IMR-90 (cell line): ENCODE measurements around the gene SRBD1.

Experiments used
- BHLHE40 ChIP-seq: fragments of 150-350 bp; IDR thresholded peaks from 2 replicates; pipeline ENCODE4 v1.6.1; 2016; ENCODE audit warnings: mild to moderate bottlenecking, low read depth, low read length
- CEBPB ChIP-seq: IDR thresholded peaks from 2 replicates; pipeline ENCODE4 v1.6.1; 2012; ENCODE audit warnings: low read depth, low read length, improper control_type of control experiment
- CTCF ChIP-seq: conservative IDR thresholded peaks from 2 replicates; pipeline ENCODE4 v1.5.1; 2012; ENCODE audit warnings: mild to moderate bottlenecking, low read depth, low read length, improper control_type of control experiment
- FOS ChIP-seq: fragments of 150-350 bp; IDR thresholded peaks from 2 replicates; pipeline ENCODE4 v1.6.1; 2016; ENCODE audit warnings: low read depth, low read length
- MXI1 ChIP-seq: IDR thresholded peaks from 2 replicates; pipeline ENCODE4 v1.6.1; 2012; ENCODE audit warnings: low read depth, mild to moderate bottlenecking, low read length, moderate library complexity, borderline replicate concordance
- POLR2A ChIP-seq: IDR thresholded peaks from 2 replicates; pipeline ENCODE4 v1.6.1; 2012; ENCODE audit warnings: mild to moderate bottlenecking, low read depth, low read length
- RAD21 ChIP-seq: IDR thresholded peaks from 2 replicates; pipeline ENCODE4 v1.6.1; 2012; ENCODE audit warnings: low read length, improper control_type of control experiment
- RCOR1 ChIP-seq: IDR thresholded peaks from 2 replicates; pipeline ENCODE4 v1.6.1; 2012; ENCODE audit warnings: mild to moderate bottlenecking, low read length, improper control_type of control experiment; ENCODE audit not compliant: insufficient replicate concordance
- RFX5 ChIP-seq: IDR thresholded peaks from 2 replicates; pipeline ENCODE4 v1.8.0; 2012; ENCODE audit warnings: low read depth, mild to moderate bottlenecking, low read length, moderate library complexity
- USF2 ChIP-seq: fragments of 150-350 bp; IDR thresholded peaks from 2 replicates; pipeline ENCODE4 v1.6.1; 2017; ENCODE audit warnings: mild to moderate bottlenecking, antibody characterized with exemption, low read length, low read depth

GRCh38 chr2:45612285-45612684 lies 1.2 kb upstream of the SRBD1 start:
- TF ChIP-seq CTCF (no peak), RCOR1 (no peak), RAD21 (no peak), FOS (no peak), USF2 (no peak), RFX5 (no peak), POLR2A (no peak), CEBPB (no peak), BHLHE40 (no peak), MXI1 (no peak)
